ENCODE results near the gene TM6SF1. TPM values are rescaled to one million over a fixed set of nuclear protein-coding genes. Genes with fewer than 3 reads are reported as not detected.
"Not testable (repeated sequence)": the region's sequence is repeated elsewhere in the genome, so short reads cannot be mapped to it uniquely, and the experiment has no call there.

The TM6SF1 gene
- total RNA-seq, 1 donor from 2014 or later, result 12.4 TPM

- DNase-seq (ENCODE audit: low spot score), result no peak
These were observed 8.0 kb downstream of the TM6SF1 start for GRCh38 chr15:83115410-83115809.

GRCh38 chr15:83115831-83116565 lies 8.6 kb downstream of the TM6SF1 start:
- no peak for DNase-seq (ENCODE audit: low spot score)

- no peak for DNase-seq (ENCODE audit: low spot score)
These were observed 10.9 kb downstream of the TM6SF1 start for GRCh38 chr15:83118291-83118827.

- no peak for DNase-seq (ENCODE audit: low spot score)
These were observed 11.5 kb downstream of the TM6SF1 start for GRCh38 chr15:83118968-83119367.

- no peak for DNase-seq (ENCODE audit: low spot score)
These were observed 12.6 kb downstream of the TM6SF1 start for GRCh38 chr15:83119968-83120581.

GRCh38 chr15:83123529-83123928 lies 16.1 kb downstream of the TM6SF1 start:
- no peak for DNase-seq (ENCODE audit: low spot score)

GRCh38 chr15:83127547-83128150 lies 20.2 kb downstream of the TM6SF1 start:
- no peak for DNase-seq (ENCODE audit: low spot score)

- DNase-seq (ENCODE audit: low spot score), result no peak
These were observed 22.3 kb downstream of the TM6SF1 start for GRCh38 chr15:83129791-83130190.

- DNase-seq (ENCODE audit: low spot score), result no peak
These were observed 25.5 kb downstream of the TM6SF1 start for GRCh38 chr15:83132861-83133523.

- DNase-seq (ENCODE audit: low spot score), result not testable (repeated sequence)
These were observed 34.7 kb downstream of the TM6SF1 start for GRCh38 chr15:83142151-83142550.

- no peak for DNase-seq (ENCODE audit: low spot score)
These were observed 37.3 kb downstream of the TM6SF1 start for GRCh38 chr15:83144771-83145170.

GRCh38 chr15:83153288-83153687 lies 45.8 kb downstream of the TM6SF1 start:
- no peak for DNase-seq (ENCODE audit: low spot score)

GRCh38 chr15:83155942-83156341 lies 48.5 kb downstream of the TM6SF1 start:
- DNase-seq (ENCODE audit: low spot score), result no peak

GRCh38 chr15:83158393-83158792 lies 50.9 kb downstream of the TM6SF1 start:
- DNase-seq (ENCODE audit: low spot score), result no peak

- no peak for DNase-seq (ENCODE audit: low spot score)
These were observed 53.3 kb downstream of the TM6SF1 start for GRCh38 chr15:83160741-83161140.

- DNase-seq (ENCODE audit: low spot score), result no peak
These were observed 55.6 kb downstream of the TM6SF1 start for GRCh38 chr15:83163032-83163431.

GRCh38 chr15:83164111-83164770 lies 56.8 kb downstream of the TM6SF1 start:
- no peak for DNase-seq (ENCODE audit: low spot score)

GRCh38 chr15:83164771-83165404 lies 57.4 kb downstream of the TM6SF1 start:
- DNase-seq (ENCODE audit: low spot score), result no peak

GRCh38 chr15:83166218-83166617 lies 58.8 kb downstream of the TM6SF1 start:
- no peak for DNase-seq (ENCODE audit: low spot score)

- no peak for DNase-seq (ENCODE audit: low spot score)
These were observed 59.4 kb downstream of the TM6SF1 start for GRCh38 chr15:83166830-83167229.

- not testable (repeated sequence) for DNase-seq (ENCODE audit: low spot score)
These were observed 62.1 kb downstream of the TM6SF1 start for GRCh38 chr15:83169576-83169975.
